Measurements from ENCODE around the gene SMG6.

SMG6 gene

GRCh38 chr17:2027528-2028233, 275.9 kb downstream of the SMG6 start:
- Histone ChIP-seq H3K4me3 (ENCODE audit: insufficient read depth, low read length, poor library complexity, severe bottlenecking) (no peak overlapping the region), H3F3A (ENCODE audit: insufficient read depth) (no peaks in the 10 kb centered on the region), H3K4me2 (ENCODE audit: low read depth, low read length, poor library complexity, severe bottlenecking) (no peak overlapping the region), H4K20me1 (ENCODE audit: low read depth, low read length) (no peaks in the 10 kb centered on the region), H3K9ac (ENCODE audit: low read length) (no peak overlapping the region), H3K9me3 (ENCODE audit: insufficient read depth, low read length) (no peaks in the 10 kb centered on the region), H3K9me2 (replicated peaks; ENCODE audit: insufficient read depth, low read length) (no peaks in the 10 kb centered on the region), H3K27me3 (ENCODE audit: low read length) (no peaks in the 10 kb centered on the region), H3K79me2 (ENCODE audit: insufficient read depth, low read length) (no peaks in the 10 kb centered on the region), H3K36me3 (ENCODE audit: low read length) (no peaks in the 10 kb centered on the region), H3K27ac (ENCODE audit: low read depth, low read length) (no peak overlapping the region), H2AFZ (ENCODE audit: low read depth, low read length, severe bottlenecking) (no peak overlapping the region)
- no peak for TF ChIP-seq EZH2phosphoT487 (conservative IDR thresholded peaks at IDR 0.05; ENCODE audit: low read length)
- no peak for TF ChIP-seq CTCF (IDR thresholded peaks at IDR 0.05; ENCODE audit: insufficient read depth, low read length, poor library complexity, severe bottlenecking)

GRCh38 chr17:2025622-2026309, 277.8 kb downstream of the SMG6 start:
- Histone ChIP-seq H3K27me3 (ENCODE audit: low read length) (no peaks in the 10 kb centered on the region), H3K4me3 (ENCODE audit: insufficient read depth, low read length, poor library complexity, severe bottlenecking) (no peak overlapping the region)

GRCh38 chr17:2025220-2025621, 278.4 kb downstream of the SMG6 start, which contains the start of gene RTN4RL1:
TSS of gene RTN4RL1 (minus strand) at chr17:2025334. CDS start at chr17:2024865, 469 bp downstream.
- H3K9me3 ChIP-seq (ENCODE audit: insufficient read depth, low read length): no peaks in the 10 kb centered on the region
- no peaks in the 10 kb centered on the region for H4K20me1 ChIP-seq (ENCODE audit: low read depth, low read length)
- no peaks in the 10 kb centered on the region for H3K79me2 ChIP-seq (ENCODE audit: insufficient read depth, low read length)
- H3K9me2 ChIP-seq (replicated peaks; ENCODE audit: insufficient read depth, low read length): no peaks in the 10 kb centered on the region
- no peak for TF ChIP-seq CTCF (IDR thresholded peaks at IDR 0.05; ENCODE audit: insufficient read depth, low read length, poor library complexity, severe bottlenecking)
- TF ChIP-seq EZH2phosphoT487 (conservative IDR thresholded peaks at IDR 0.05; ENCODE audit: low read length): no peak
- no peaks in the 10 kb centered on the region for H3K36me3 ChIP-seq (ENCODE audit: low read length)
- H3K4me2 ChIP-seq (ENCODE audit: low read depth, low read length, poor library complexity, severe bottlenecking): peak within 1 kb of the TSS; percentile 13
- H3K9ac ChIP-seq (ENCODE audit: low read length): no peak within 1 kb of the TSS
- no peak within 1 kb of the TSS for H3K4me3 ChIP-seq (ENCODE audit: insufficient read depth, low read length, poor library complexity, severe bottlenecking)
- H2AFZ ChIP-seq (ENCODE audit: low read depth, low read length, severe bottlenecking): no peak within 1 kb of the TSS
- H3K27me3 ChIP-seq (ENCODE audit: low read length): no peaks in the 10 kb centered on the region
- no peak within 1 kb of the TSS for H3K27ac ChIP-seq (ENCODE audit: low read depth, low read length)
- H3F3A ChIP-seq (ENCODE audit: insufficient read depth): no peaks in the 10 kb centered on the region

More at GRCh38 chr17:2025622-2026309, 277.8 kb downstream of the SMG6 start:
- Histone ChIP-seq H3K79me2 (ENCODE audit: insufficient read depth, low read length) (no peaks in the 10 kb centered on the region), H3K9ac (ENCODE audit: low read length) (no peak overlapping the region), H2AFZ (ENCODE audit: low read depth, low read length, severe bottlenecking) (no peak overlapping the region), H3K36me3 (ENCODE audit: low read length) (no peaks in the 10 kb centered on the region), H3K9me3 (ENCODE audit: insufficient read depth, low read length) (no peaks in the 10 kb centered on the region), H3K4me2 (ENCODE audit: low read depth, low read length, poor library complexity, severe bottlenecking) (no peak overlapping the region), H3F3A (ENCODE audit: insufficient read depth) (no peaks in the 10 kb centered on the region), H3K27ac (ENCODE audit: low read depth, low read length) (no peak overlapping the region), H3K9me2 (replicated peaks; ENCODE audit: insufficient read depth, low read length) (no peaks in the 10 kb centered on the region), H4K20me1 (ENCODE audit: low read depth, low read length) (no peaks in the 10 kb centered on the region)
- TF ChIP-seq CTCF (IDR thresholded peaks at IDR 0.05; ENCODE audit: insufficient read depth, low read length, poor library complexity, severe bottlenecking) (no peak), EZH2phosphoT487 (conservative IDR thresholded peaks at IDR 0.05; ENCODE audit: low read length) (no peak)
